Measurements from ENCODE around the gene FABP6. TPM values are rescaled to one million over a fixed set of nuclear protein-coding genes. Genes with fewer than 3 reads are reported as not detected.

The FABP6 gene
- polyA plus RNA-seq, 3 donors, result not detected

- TF ChIP-seq CTCF (IDR thresholded peaks at IDR 0.05), result no peak
- Histone ChIP-seq H3K4me2 (replicated peaks; ENCODE audit: extremely low read depth, low read length, poor library complexity, severe bottlenecking) (no peak overlapping the region), H3K9ac (ENCODE audit: insufficient read depth, low read length, poor library complexity, severe bottlenecking) (no peak overlapping the region), H3K27me3 (ENCODE audit: control insufficient read depth in 2 of 2, insufficient read depth in 2 of 2, low read length in 2 of 2) (no peaks in the 10 kb centered on the region), H3K36me3 (replicated peaks in 1 of 2; ENCODE audit: control insufficient read depth in 1 of 2, insufficient read depth in 2 of 2, low read length in 2 of 2) (no peaks in the 10 kb centered on the region), H3K79me2 (ENCODE audit: insufficient read depth, low read length) (no peaks in the 10 kb centered on the region), H3K27ac (ENCODE audit: low read depth in 1 of 2, low read length in 2 of 2) (no peak overlapping the region), H3K4me3 (replicated peaks in 1 of 3; ENCODE audit: low read depth in 2 of 3, low read length in 3 of 3) (no peak overlapping the region), H4K20me1 (ENCODE audit: insufficient read depth, low read length) (no peaks in the 10 kb centered on the region), H3K4me1 (ENCODE audit: control insufficient read depth in 1 of 2, insufficient read depth in 2 of 2, low read length in 2 of 2) (no peaks in the 10 kb centered on the region), H2AFZ (ENCODE audit: insufficient read depth, low read depth, low read length, poor library complexity, severe bottlenecking) (no peak overlapping the region), H3K9me3 (replicated peaks in 1 of 2; ENCODE audit: control insufficient read depth in 1 of 2, insufficient read depth in 1 of 2, low read length in 2 of 2) (no peaks in the 10 kb centered on the region)
- Mint-ChIP-seq H3K27me3 (ENCODE audit: low read depth in 3 of 3) (peaks cover 0 to 2% (median 1%) of the 10 kb centered on the region in 3 donors), H3K27ac (peak overlapping the region in 1 of 7 donors; percentile 73), H3K4me1 (no peaks in the 10 kb centered on the region), H3K9me3 (no peaks in the 10 kb centered on the region), H3K4me3 (no peak overlapping the region), H3K36me3 (no peaks in the 10 kb centered on the region)
- 97% methylated on average over 17 of the region's 17 CpGs for WGBS (ENCODE audit: insufficient coverage)
- intact Hi-C loops (cut with micrococcal nuclease), result no loop called here
- DNase-seq, result no peak
These were observed 24.1 kb downstream of the FABP6 start for GRCh38 chr5:160253441-160253840.

- H4K20me1 ChIP-seq (ENCODE audit: insufficient read depth, low read length), result no peaks in the 10 kb centered on the region
- no peaks in the 10 kb centered on the region for H3K4me1 ChIP-seq (ENCODE audit: control insufficient read depth in 1 of 2, insufficient read depth in 2 of 2, low read length in 2 of 2)
- H3K4me2 ChIP-seq (replicated peaks; ENCODE audit: extremely low read depth, low read length, poor library complexity, severe bottlenecking), result no peak overlapping the region
- no peak overlapping the region for H3K4me3 Mint-ChIP-seq
- no peak overlapping the region for H3K27ac ChIP-seq (ENCODE audit: low read depth in 1 of 2, low read length in 2 of 2)
- H3K27me3 Mint-ChIP-seq (ENCODE audit: low read depth in 3 of 3), result peaks cover 0 to 2% (median 1%) of the 10 kb centered on the region in 3 donors
- no peak overlapping the region for H2AFZ ChIP-seq (ENCODE audit: insufficient read depth, low read depth, low read length, poor library complexity, severe bottlenecking)
- no peak overlapping the region for H3K9ac ChIP-seq (ENCODE audit: insufficient read depth, low read length, poor library complexity, severe bottlenecking)
- H3K4me3 ChIP-seq (replicated peaks in 1 of 3; ENCODE audit: low read depth in 2 of 3, low read length in 3 of 3), result no peak overlapping the region
- no peak for TF ChIP-seq CTCF (IDR thresholded peaks at IDR 0.05)
- H3K27me3 ChIP-seq (ENCODE audit: control insufficient read depth in 2 of 2, insufficient read depth in 2 of 2, low read length in 2 of 2), result no peaks in the 10 kb centered on the region
- DNase-seq, result no peak
- no peaks in the 10 kb centered on the region for H3K9me3 ChIP-seq (replicated peaks in 1 of 2; ENCODE audit: control insufficient read depth in 1 of 2, insufficient read depth in 1 of 2, low read length in 2 of 2)
- WGBS (ENCODE audit: insufficient coverage), result no CpG with 5 or more reads among the region's 6 CpGs
- H3K27ac Mint-ChIP-seq, result peak overlapping the region in 1 of 7 donors; percentile 24
- H3K9me3 Mint-ChIP-seq, result no peaks in the 10 kb centered on the region
- no peaks in the 10 kb centered on the region for H3K79me2 ChIP-seq (ENCODE audit: insufficient read depth, low read length)
- no peaks in the 10 kb centered on the region for H3K36me3 Mint-ChIP-seq
- H3K4me1 Mint-ChIP-seq, result no peaks in the 10 kb centered on the region
- intact Hi-C loops (cut with micrococcal nuclease), result no loop called here
- no peaks in the 10 kb centered on the region for H3K36me3 ChIP-seq (replicated peaks in 1 of 2; ENCODE audit: control insufficient read depth in 1 of 2, insufficient read depth in 2 of 2, low read length in 2 of 2)
These were observed 25.4 kb downstream of the FABP6 start for GRCh38 chr5:160254706-160255105.
